Activated CD8-positive, alpha-beta memory T cell treated with anti-CD3 and anti-CD28 coated beads for 48 hours (primary cell): ENCODE results near the gene CCDC97.

ENCODE experiments used
- DNase-seq, 3 experiments: peaks; one replicate each; pipeline ENCODE4 v3.0.0-alpha.2; 2020; ENCODE audit warnings: low read depth in 2 of 3, low spot score in 2 of 3

CCDC97 gene

DNA sequence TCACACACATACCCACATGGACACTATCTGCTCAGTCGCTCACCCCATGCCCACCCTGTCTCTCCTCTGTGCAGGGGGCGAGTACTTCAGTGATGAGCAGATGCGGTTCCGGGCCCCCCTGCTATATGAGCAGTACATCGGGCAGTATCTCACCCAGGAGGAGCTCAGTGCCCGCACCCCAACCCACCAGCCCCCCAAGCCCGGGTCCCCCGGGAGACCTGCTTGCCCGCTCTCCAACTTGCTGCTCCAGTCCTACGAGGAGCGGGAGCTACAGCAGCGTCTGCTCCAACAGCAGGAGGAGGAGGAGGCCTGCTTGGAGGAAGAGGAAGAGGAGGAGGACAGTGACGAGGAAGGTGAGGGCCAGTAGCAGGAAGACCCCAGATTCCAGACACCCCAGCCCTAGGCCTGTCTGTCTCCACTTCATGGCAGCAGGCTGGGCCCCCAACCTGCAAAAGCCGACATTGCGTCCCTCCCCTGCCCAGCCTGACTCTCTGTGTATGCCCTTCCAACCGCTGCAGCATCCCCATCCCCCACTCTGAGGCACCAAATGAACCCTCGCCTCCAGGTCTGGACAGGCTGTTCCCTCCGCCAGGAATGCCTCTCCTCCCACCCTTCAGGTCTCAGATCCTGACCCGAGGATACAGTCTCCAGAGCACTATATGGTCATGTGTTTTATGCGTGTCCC lies 9.7 kb downstream of the CCDC97 start:
- no peak for DNase-seq

DNA sequence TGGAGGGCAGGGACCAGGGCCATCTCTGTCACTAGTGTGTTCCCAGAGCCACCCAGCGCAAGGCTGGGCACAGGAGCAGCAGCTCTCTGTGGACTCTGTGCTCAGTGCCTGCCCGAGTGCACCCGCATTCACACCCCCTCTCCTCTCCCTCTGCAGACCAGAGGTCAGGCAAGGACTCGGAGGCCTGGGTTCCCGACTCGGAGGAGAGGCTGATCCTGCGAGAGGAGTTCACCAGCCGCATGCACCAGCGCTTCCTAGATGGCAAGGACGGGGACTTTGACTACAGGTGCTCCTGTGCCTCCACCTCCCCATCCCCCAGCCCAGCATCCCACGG lies 10.2 kb downstream of the CCDC97 start:
- DNase-seq: no peak

DNA sequence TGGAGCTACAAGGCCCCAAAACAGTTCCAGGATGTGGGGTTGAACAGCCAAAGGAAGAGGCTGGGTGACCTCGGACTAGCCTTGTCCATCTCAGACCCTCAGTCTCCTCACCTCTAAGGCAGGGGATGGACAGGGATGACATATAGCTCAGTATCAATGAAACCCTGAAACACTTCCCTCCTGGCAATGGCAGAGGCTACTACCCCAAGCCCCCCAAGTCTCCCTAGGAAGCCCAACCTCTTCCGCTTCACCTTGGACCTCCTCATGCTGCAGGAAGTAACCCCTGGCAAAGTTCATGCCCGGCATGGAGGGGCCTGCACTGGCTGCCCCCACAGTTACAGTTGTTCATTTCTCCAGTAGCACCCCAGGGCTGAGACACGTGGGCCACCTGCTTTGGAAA lies 10.6 kb downstream of the CCDC97 start:
- no peak for DNase-seq

DNA sequence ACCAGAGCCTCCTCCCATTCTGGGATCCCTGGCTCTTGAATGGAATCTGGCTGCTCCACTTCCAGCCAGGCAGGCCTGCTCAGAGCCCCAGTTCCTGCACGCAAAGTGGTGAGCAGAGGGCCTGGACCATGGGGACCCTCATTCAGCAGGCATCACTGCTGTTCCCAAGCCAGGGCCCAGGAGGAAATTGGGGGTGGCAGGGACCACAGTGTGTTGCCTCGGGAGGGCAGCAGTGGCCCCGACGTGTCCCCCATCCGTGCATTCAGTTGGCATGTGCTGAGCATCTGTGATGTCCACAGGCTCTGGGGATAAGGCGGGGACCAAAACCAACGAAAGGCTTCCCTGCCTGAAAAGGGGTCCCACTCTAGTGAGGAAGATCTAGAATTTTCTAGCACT lies 11.2 kb downstream of the CCDC97 start:
- no peak for DNase-seq

DNA sequence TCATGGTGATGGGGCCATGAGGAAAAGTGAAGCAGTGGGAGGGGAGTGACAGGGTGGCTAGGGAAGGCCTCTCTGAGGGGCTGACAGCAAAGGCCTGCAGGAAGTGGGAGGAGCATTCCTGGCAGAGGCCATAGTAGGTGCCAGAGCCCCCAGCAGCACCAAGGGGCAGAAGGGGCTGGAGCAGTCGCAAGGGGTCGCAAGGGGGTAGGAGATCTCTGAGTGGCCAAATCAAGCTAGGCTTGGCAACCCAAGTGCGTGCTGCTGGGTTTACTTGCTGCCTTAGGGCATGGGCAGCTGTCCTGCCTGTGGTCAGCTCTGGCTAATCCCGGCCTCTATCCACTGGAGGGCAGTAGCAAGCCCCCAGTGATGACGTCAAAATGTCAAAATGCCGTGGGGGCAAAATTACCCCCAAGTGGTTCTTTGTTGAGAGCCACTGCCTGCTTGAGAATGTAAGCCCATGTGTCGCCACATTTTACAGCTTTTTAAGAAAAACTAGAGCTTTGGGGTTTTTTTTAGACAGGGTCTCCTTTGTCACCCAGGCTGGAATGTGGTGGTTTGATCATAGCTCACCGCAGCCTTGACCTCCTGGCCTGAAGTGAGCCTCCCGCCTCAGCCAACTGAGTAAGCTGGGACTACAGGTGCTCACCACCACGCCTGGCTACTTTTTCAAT lies 11.8 kb downstream of the CCDC97 start:
- DNase-seq: no peak

DNA sequence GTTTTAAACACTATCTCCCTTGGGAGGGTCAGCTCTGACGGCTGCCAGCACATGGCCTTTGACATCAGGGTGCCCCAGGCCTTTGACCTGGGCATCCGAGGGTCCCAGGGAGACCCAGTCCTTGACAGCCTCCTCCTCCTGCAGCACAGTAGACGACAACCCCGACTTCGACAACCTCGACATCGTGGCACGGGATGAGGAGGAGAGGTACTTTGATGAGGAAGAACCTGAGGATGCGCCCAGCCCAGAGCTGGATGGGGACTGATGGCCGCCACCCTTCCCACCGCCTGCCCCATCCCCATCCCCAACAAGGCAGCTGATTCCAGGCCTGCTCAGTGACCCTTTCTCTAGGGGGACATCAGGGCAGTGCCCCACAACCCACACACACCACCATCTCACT lies 12.5 kb downstream of the CCDC97 start:
- DNase-seq: no peak

DNA sequence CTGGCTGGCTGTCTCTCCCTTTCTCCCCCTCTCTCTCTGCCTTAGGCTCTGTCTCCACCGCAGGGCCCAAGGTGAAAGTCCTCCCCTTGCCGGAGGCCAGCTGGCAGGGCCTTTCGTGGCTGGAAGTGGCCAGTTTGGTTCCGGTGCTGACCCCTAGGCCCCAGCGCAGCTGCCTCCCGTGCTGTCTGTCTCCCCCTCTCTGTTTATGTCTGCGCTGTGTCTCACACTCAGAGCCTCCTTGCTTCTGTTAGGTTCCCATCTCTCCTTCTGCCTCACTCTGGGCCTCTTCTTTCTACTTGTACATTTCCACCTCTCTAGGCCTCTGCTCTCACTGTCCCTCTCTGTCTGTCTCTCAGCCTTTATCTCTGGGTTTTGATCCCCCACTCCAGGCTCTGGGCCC lies 13.1 kb downstream of the CCDC97 start:
- DNase-seq: no peak

DNA sequence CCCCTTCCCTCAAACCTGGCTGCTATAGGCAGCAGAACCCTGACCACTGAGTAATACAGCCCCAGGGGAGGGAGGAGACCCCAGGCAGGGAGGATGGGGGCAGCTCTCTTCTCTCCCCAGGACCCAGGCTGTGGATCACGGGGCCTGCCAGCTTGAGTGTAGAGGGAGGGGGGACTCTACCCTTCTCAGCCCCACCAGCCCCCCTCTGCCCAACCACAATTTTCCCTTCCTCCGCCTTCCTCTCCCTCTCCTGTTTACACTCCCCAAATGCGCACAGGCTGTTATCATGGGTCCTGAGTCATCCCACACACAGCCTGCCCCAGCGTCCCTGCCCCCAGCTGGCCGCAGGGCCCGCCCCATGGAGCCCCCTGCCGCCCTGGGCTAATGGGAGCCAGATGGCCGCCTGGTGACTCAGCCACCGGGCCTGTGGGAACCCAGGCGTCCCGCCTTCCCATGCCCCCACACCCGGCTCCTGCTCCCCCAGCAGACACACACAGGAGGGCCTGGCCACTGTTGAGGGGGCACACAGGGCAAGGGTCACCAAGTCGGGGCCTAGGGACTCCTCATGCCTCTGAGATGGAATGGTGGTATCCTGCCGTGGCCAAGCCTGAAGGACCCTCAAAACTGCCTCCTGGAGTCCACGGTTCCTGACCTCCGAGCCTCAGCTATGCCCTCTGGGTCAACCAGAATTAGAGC lies 13.6 kb downstream of the CCDC97 start:
- DNase-seq: no peak

DNA sequence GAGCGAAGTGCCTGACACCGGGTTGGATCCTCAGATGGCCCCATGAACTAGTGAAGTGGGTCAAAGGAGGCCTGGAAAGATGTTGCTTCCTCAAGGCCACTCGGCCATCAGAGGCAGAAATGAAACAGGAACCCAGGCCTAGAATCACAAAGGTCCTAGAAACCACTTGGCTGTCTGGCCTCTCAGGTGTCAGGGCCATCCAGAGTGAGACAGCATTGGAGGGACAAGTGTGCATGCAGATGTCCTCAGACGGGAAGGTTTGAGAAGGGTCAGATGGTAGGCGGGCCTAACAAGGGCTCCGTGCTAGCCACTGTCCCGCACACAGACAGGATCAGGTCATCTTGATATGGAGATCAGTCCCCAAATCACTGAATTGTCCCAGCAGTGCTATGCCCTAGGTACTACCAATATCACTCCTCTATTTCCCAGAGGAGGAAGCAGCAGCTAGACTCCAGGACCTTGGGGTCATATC lies 14.3 kb downstream of the CCDC97 start:
- DNase-seq: no peak

DNA sequence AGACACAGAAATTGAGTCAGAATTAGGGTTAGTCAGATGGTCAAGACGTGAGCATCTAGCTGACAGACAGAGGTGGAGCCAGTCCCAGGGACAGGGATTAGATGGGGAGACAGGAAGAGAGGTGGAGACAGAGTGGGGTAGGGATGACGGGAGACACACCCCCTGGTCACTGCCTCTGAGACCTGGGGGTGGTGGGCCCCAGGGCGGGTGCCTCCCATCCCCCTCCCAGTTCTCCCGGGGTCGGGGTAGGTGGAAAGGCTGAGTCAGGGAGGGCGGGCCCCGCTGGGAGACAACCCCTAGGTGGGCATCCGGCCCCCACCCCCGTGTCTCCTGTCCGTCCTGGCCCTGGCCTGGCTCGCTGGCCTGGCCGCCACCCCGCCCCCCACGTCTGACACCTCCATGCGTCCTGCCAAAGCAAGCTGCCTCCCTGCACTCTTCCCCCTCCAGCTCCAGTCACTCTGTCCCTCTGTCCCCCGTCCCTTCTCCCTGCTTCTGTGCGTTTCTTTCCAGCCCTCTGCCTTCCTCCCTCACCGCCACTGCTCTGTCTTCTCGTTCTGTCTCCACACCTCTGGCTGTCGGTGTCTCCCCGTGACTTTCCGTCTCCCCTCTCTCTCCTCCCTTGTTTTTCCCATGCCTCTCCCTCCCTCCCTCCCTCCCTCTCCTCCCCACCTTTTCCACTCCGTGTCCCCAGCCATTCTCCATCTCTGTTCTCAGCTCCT lies 15.1 kb downstream of the CCDC97 start:
- no peak for DNase-seq

DNA sequence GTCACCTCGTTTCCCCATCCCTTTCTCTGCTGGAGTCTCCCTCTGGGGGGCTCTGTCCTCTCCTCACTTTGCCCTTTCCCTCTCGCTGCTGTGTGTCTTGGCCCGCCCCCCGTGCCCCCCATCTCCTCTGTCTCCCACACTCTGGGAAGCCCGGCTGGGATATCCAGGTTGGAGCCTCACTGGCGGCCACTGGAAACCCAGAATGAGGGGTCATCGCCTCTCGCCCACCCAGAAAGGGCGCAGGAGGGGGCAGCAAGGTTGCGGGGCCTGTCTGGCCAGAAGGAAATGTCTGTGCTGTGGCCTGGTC lies 15.6 kb downstream of the CCDC97 start:
- DNase-seq: no peak

DNA sequence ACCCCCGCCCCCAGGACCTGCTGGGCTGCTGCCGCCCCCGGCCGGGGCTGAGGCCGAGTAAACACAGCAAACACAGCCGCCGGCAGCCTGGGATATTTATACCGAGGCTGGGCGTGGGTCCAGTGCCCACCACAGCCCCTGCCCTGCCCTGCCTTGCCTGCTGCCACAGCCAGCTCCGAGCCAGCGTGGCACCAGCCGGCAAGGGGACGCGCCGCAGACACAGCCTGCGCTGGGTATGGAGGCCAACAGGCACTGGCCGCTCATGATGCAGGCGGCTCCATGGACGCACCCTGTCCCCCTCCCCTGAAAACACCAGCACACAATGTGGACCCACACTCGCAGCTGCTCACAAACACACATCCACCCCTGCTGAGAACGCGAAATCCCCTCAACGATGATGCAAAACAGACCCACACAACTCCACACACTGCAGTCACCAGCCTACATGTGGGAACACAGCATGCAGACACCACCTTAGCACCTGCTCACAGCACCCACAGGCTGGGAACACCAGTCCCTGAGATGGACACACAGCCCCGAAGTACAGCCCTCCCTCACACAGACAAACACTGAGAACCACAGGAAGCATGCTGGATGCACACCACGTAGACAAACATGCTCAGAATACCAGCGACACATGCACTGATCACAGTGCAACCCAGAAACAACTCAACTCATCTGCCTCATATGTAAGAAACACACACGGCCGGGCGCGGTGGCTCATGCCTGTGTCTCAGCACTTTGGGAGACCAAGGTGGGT lies 16.2 kb downstream of the CCDC97 start:
- DNase-seq: no peak

DNA sequence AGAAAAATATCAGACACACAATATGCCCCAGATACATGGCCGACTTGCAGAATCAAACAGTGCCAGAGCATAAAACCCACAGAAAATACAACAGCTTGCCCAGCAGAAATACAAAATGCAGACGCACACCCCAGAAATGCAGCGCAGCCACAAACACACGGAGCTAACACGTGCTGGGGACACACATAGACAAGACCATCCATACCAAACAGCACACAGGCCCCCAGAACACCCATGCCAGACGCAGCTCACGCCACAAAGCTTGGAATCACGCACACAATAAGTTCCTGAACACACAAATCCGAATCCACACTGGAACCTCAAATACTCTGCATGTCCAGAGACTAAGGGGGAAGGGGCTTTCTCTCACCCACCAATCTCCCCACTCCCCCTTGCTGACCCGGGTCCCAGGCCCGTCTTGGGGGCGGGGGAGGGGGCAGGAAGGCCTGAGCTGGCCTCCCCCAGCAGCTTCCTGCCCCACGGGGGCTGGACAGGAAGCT lies 17.2 kb downstream of the CCDC97 start:
- DNase-seq: no peak

DNA sequence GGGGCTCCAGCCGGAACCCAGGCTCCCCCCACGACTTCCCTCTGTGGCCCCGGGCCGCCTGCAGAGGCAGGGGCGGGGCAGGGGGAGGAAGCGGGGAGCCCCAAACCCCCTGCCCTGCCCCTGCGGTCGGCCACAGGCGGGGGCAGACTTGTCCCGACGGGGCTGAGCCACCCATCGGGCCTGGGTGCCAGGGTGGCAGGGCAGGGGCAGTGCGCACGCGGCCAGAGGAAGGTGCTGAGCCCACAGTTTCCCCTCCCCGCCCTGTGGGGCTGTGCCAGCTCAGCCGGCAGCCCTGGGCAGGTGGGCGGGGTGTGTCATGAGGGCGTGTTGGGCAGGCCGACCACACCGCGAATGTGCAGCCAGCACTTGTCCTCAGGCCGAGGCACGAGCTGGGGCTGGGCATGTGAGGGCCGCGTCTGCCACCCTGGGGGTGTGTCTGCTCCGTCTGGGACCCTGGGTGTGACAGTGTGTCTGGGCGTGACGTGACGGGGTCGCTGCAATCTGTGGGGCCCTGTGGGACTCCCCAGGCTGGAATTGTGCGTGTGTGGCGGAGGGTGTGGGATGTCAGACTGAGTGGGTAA lies 17.7 kb downstream of the CCDC97 start:
- peak in 2 of 3 experiments; percentile 70 to 77 for DNase-seq

DNA sequence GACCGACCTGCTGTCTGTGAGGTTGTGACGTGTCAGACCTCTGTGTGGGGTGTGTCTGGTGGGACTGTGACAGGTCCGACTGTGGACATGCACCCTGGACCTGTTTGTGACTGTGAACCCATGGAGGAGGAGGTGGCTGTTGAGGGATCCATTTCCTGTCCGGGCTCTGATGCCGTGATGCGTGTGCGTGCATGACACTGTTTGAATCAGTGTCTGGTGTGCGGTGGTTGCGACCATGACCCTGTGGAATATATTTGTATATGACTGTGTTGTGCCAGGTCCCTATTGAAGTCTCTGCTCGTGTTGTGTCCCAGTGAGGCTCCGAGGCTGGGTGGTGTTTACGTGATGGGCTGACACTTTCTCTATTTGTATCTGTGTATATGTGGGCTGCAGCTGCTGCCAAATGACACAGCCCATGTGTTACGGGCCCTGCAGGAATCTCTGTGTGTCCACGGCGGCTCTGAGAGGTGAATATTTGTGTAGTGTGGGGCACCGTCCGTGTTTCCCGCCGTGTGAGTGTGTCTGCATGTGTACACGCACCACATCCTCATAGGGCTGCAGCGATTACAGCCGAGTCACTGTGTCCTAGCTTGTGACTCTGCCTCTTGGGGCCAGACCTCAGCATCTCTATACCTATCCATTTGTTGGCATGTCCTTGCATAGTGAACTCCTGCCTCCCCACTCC lies 18.3 kb downstream of the CCDC97 start:
- DNase-seq: peak in 1 of 3 experiments; percentile 44

DNA sequence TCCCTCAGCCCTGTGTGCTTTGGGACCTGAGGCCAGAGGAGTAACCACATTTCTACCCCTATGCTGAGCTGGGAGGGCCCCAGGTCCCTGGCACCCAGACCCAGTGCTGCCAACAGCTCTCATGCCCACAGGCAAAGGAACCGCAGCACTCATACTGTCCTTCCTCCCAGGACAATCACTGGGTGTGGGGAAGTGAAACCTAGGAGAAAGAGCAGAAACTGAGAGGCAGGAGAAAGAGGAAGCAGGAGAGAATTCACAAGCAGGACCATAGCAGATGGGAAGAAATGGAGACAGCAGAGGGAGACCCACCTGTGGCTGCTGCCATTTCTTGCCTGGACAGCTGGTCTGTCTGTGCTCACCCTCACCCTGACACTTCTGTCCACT lies 18.9 kb downstream of the CCDC97 start:
- no peak for DNase-seq

DNA sequence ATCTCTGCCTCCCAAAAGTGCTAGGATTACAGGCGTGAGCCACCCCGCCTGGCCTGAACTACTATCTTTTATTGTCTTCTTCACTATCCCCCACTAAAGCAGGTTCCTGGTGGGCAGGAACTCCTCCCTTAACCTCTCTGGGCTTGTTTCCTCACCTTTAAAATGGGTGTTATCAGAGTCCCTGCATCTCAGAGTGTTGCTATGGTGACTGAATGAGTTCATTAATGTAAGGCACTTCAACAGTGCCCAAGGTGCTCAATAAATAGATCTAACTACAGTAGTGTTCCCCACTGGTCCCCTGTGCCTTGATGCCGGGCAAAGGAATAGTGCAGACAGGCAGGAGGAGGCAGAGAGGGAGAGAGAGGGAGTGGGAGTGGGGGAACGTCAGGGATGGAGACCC lies 20.5 kb downstream of the CCDC97 start:
- no peak for DNase-seq

DNA sequence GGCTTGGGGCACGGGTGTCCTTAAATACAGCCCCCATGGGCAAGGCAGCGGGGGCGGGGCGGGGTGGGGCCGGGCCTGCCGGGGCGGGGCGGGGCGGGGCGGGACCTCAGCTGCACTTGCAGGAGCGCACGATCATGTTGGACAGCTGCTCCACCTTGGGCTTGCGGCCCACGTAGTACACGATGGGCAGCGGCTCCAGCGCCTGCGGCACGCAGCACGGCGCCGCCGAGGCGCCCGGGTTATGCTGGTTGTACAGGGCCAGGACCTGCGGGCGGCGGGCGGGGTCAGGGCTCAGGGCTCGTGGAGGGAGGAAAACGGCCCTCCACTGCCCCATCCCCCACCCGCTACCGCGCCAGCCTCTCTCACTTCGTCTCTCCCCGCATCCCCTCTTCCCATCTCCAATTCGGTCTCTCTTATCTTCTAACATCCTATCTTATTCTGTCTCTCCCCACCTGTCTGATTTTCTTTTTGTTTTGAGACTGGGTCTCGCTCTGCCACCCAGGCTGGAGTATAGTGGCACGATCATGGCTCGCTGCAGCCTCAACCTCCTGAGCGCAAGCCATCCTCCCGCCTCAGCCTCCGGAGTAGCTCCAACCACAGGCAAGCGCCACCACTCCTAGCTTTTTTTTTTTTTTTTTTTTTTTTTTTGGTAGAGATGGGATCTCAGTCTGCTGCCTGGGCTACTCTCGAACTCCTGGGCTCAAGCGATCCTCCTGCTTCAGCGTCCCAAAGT lies 21.1 kb downstream of the CCDC97 start:
- no peak for DNase-seq

DNA sequence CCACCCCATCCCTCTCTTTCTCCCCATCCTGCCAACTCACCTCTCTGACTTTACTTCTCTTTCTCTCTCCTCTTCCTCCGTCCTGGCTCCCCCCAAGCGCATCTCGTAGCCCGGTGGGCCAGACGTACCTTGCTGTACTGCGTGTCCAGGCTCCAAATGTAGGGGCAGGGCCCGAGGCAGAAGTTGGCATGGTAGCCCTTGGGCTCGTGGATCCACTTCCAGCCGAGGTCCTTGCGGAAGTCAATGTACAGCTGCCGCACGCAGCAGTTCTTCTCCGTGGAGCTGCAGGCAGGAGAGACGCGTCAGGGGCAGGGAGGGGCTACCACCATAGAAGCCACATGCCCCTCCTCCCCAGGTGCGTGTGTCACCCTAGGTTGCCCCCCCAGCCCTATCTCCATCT lies 22.0 kb downstream of the CCDC97 start:
- no peak for DNase-seq

DNA sequence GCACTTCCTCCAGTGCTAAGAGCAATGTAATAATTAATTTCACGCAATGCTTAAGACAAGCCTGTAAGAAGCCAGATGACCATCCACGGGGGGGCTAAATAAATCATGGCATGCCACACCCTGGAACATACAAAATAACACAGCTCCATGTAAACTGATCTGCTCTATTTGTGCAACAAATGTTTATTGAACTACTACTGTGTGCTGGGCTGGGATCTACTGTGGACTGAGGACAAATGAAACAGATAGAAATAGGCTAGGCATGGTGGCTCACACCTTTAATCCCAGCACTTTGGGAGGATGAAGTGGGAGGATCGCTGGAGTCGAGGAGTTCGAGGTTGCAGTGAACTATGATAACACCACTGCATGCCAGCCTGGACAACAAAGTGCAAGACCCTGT lies 22.5 kb downstream of the CCDC97 start:
- DNase-seq: no peak
